Measurements from ENCODE around the gene GBF1. TPM values are rescaled to one million over a fixed set of nuclear protein-coding genes. Genes with fewer than 3 reads are reported as not detected.
"Not testable (repeated sequence)": the region's sequence is repeated elsewhere in the genome, so short reads cannot be mapped to it uniquely, and the experiment has no call there.

The GBF1 gene
- total and polyA plus RNA-seq, 4 donors, result 29.0 to 60.4 (median 47.3) TPM

DNA sequence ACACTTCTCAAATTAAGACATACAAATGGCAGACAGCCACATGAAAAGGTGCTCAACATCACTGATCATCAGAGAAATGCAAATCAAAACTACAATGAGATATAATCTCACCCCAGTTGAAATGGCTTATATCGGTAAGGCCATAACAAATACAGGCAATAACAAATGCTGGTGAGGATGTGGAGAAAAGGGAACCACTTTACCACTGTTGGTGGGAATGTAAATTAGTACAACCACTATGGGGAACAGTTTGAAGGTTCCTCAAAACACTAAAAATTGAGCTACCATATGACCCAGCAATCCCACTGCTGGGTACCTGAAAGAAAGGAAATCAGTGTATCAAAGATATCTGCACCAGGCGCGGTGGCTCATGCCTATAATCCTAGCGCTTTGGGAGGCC lies 31.7 kb upstream of the GBF1 start:
- H3K27me3 ChIP-seq (ENCODE audit: control insufficient read depth, insufficient read depth, low read length); H3K4me3 ChIP-seq (ENCODE audit: low read depth, low read length); DNase-seq (ENCODE audit: low read depth in 4 of 6, low spot score in 6 of 6); H3K4me1 ChIP-seq (ENCODE audit: control insufficient read depth, insufficient read depth, low read length); H3K9me3 ChIP-seq (ENCODE audit: control insufficient read depth, insufficient read depth, low read length); H3K36me3 ChIP-seq (ENCODE audit: control insufficient read depth, insufficient read depth, low read length); H3K27ac ChIP-seq (ENCODE audit: low read depth, low read length): not testable (repeated sequence)
- WGBS (ENCODE audit: insufficient coverage), result no CpG with 5 or more reads among the region's 4 CpGs

GRCh38 chr10:102219370-102219769 lies 26.0 kb upstream of the GBF1 start:
- Histone ChIP-seq H3K27me3 (ENCODE audit: control insufficient read depth, insufficient read depth, low read length) (no peaks in the 10 kb centered on the region), H3K4me3 (ENCODE audit: low read depth, low read length) (no peak overlapping the region), H3K27ac (ENCODE audit: low read depth, low read length) (no peak overlapping the region), H3K36me3 (ENCODE audit: control insufficient read depth, insufficient read depth, low read length) (no peaks in the 10 kb centered on the region), H3K9me3 (ENCODE audit: control insufficient read depth, insufficient read depth, low read length) (no peaks in the 10 kb centered on the region), H3K4me1 (ENCODE audit: control insufficient read depth, insufficient read depth, low read length) (no peaks in the 10 kb centered on the region)
- no peak for DNase-seq (ENCODE audit: low read depth in 4 of 6, low spot score in 6 of 6)
- 74% methylated on average over 2 of the region's 5 CpGs for WGBS (ENCODE audit: insufficient coverage)

DNA sequence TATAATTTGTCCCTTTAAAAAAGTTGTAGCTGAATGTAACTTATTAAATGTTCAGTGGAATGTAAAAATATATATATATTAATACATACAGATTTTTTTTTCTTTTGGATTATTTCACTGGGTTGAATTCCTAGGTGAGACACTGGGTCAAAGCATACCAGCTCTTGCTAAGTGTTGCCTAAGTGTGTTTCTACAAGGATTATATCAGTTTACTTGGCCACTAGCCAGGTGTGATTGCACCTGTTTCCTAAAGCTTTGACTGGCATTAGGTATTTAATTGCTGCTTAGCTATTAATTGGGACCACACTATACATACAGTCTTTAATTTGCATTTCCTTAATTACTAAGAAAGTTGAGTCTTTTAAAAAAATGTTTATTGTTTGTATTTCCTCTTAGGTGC lies 24.7 kb upstream of the GBF1 start:
- no peak for DNase-seq (ENCODE audit: low read depth in 4 of 6, low spot score in 6 of 6)
- H3K27me3 ChIP-seq (ENCODE audit: control insufficient read depth, insufficient read depth, low read length), result no peaks in the 10 kb centered on the region
- no peak overlapping the region for H3K4me3 ChIP-seq (ENCODE audit: low read depth, low read length)
- peaks cover 2% of the 10 kb centered on the region for H3K4me1 ChIP-seq (ENCODE audit: control insufficient read depth, insufficient read depth, low read length)
- H3K9me3 ChIP-seq (ENCODE audit: control insufficient read depth, insufficient read depth, low read length), result no peaks in the 10 kb centered on the region
- H3K36me3 ChIP-seq (ENCODE audit: control insufficient read depth, insufficient read depth, low read length), result no peaks in the 10 kb centered on the region
- H3K27ac ChIP-seq (ENCODE audit: low read depth, low read length), result no peak overlapping the region

GRCh38 chr10:102222797-102223196 lies 22.5 kb upstream of the GBF1 start:
- H3K27me3 ChIP-seq (ENCODE audit: control insufficient read depth, insufficient read depth, low read length), result peaks cover 10% of the 10 kb centered on the region
- 89% methylated on average over 3 of the region's 5 CpGs for WGBS (ENCODE audit: insufficient coverage)
- no peak for DNase-seq (ENCODE audit: low read depth in 4 of 6, low spot score in 6 of 6)
- H3K27ac ChIP-seq (ENCODE audit: low read depth, low read length), result no peak overlapping the region
- H3K4me1 ChIP-seq (ENCODE audit: control insufficient read depth, insufficient read depth, low read length), result peaks cover 15% of the 10 kb centered on the region
- H3K36me3 ChIP-seq (ENCODE audit: control insufficient read depth, insufficient read depth, low read length), result no peaks in the 10 kb centered on the region
- H3K9me3 ChIP-seq (ENCODE audit: control insufficient read depth, insufficient read depth, low read length), result no peaks in the 10 kb centered on the region
- no peak overlapping the region for H3K4me3 ChIP-seq (ENCODE audit: low read depth, low read length)

DNA sequence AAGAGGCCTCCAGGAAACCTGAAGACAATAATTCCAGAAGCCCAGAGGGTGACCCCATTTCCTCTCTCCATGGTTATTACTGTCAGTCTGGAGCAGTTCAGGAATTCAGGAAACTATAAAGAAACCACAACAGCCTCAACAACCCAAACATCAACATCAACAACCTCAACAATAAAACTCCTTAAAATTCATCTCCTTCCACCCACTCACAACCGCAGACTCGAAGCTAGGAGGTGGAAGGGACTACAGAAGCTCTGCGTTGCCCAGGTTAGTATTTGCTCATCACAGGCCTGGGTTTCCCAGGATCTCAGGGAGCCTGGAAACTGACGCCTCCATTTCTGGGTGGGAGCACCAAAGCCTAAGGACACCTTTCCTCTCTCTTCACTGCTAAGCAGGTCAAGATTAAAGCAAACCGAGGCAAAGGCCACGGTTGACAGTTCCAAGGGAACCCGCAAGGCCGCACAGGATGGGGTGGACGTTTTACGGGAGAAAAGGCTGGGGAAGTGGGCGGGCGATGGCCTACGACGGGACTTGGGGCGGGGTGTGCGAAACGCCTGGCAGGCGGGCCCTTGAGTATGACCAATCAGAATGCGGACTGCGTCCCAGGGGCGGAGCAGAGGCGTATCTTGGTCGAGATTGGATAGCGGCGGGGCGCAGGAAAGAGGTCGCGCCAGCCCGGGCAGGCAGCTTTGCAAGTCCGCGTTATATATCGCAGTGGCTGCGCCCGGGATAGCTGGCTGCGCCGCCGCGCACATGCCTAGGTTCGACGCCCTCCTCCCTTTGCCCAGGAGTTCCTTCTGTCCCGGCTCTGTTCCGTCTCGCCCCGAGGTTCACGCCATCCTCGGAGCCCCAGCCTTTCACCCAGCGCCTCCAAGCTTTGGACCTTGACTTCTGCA lies 19.4 kb upstream of the GBF1 start, which contains the start of gene ELOVL3:
Gene ELOVL3, plus strand, starts transcription at position 654 of the 896 bp plus-strand sequence. CDS start 250 bp downstream, outside the sequence.
- Histone ChIP-seq H3K27me3 (ENCODE audit: control insufficient read depth, insufficient read depth, low read length) (peaks cover 32% of the 10 kb centered on the region), H3K27ac (ENCODE audit: low read depth, low read length) (peak within 1 kb of the TSS; percentile 79), H3K4me3 (ENCODE audit: low read depth, low read length) (peak within 1 kb of the TSS; percentile 45), H3K4me1 (ENCODE audit: control insufficient read depth, insufficient read depth, low read length) (peaks cover 27% of the 10 kb centered on the region), H3K36me3 (ENCODE audit: control insufficient read depth, insufficient read depth, low read length) (no peaks in the 10 kb centered on the region), H3K9me3 (ENCODE audit: control insufficient read depth, insufficient read depth, low read length) (no peaks in the 10 kb centered on the region)
- peak; percentile 68 to 98 (median 83) for DNase-seq (ENCODE audit: low read depth in 4 of 6, low spot score in 6 of 6)
- WGBS (ENCODE audit: insufficient coverage), result 6% methylated on average over 46 of the region's 47 CpGs

DNA sequence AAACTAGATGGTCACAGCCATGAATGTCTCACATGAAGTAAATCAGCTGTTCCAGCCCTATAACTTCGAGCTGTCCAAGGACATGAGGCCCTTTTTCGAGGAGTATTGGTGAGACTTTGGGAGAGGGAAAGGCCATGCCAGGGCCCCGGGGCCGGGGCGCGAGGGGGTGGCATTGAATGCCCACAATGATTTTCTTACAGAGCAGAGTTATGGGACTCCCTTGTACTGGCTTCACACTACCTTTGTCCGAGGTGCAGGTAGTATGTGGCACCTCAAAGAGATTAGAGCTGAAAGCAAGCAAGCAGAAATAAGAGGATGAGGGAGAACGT lies 18.8 kb upstream of the GBF1 start:
- Histone ChIP-seq H3K36me3 (ENCODE audit: control insufficient read depth, insufficient read depth, low read length) (no peaks in the 10 kb centered on the region), H3K9me3 (ENCODE audit: control insufficient read depth, insufficient read depth, low read length) (no peaks in the 10 kb centered on the region), H3K4me1 (ENCODE audit: control insufficient read depth, insufficient read depth, low read length) (peaks cover 33% of the 10 kb centered on the region), H3K27me3 (ENCODE audit: control insufficient read depth, insufficient read depth, low read length) (peaks cover 39% of the 10 kb centered on the region), H3K27ac (ENCODE audit: low read depth, low read length) (no peak overlapping the region), H3K4me3 (ENCODE audit: low read depth, low read length) (peak overlapping the region; percentile 45)
- DNase-seq (ENCODE audit: low read depth in 4 of 6, low spot score in 6 of 6), result no peak
- 64% methylated on average over 3 of the region's 8 CpGs for WGBS (ENCODE audit: insufficient coverage)

DNA sequence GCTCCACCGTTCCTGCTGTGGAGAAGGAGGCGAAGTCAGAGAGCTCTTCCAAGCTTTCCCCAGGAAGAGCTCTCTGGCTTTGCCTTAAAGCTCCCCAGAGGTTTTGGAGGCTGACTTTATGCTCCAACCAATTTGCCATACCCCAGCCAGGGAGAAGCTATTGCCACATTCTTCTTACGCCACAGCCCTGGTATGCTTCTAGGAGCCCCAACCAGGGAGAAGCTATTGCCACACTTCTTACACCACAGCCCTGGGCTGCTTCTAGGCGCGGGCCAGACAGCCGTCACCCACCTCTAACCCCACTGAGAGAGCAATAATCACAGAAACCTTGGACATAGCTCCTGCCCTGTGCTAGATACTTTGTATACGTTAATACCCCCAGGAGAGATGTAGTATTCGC lies 18.3 kb upstream of the GBF1 start:
- Histone ChIP-seq H3K27me3 (ENCODE audit: control insufficient read depth, insufficient read depth, low read length) (peaks cover 44% of the 10 kb centered on the region), H3K9me3 (ENCODE audit: control insufficient read depth, insufficient read depth, low read length) (no peaks in the 10 kb centered on the region), H3K4me1 (ENCODE audit: control insufficient read depth, insufficient read depth, low read length) (peaks cover 39% of the 10 kb centered on the region), H3K27ac (ENCODE audit: low read depth, low read length) (no peak overlapping the region), H3K36me3 (ENCODE audit: control insufficient read depth, insufficient read depth, low read length) (no peaks in the 10 kb centered on the region), H3K4me3 (ENCODE audit: low read depth, low read length) (no peak overlapping the region)
- no peak for DNase-seq (ENCODE audit: low read depth in 4 of 6, low spot score in 6 of 6)
- WGBS (ENCODE audit: insufficient coverage), result 81% methylated on average over 8 of the region's 8 CpGs

DNA sequence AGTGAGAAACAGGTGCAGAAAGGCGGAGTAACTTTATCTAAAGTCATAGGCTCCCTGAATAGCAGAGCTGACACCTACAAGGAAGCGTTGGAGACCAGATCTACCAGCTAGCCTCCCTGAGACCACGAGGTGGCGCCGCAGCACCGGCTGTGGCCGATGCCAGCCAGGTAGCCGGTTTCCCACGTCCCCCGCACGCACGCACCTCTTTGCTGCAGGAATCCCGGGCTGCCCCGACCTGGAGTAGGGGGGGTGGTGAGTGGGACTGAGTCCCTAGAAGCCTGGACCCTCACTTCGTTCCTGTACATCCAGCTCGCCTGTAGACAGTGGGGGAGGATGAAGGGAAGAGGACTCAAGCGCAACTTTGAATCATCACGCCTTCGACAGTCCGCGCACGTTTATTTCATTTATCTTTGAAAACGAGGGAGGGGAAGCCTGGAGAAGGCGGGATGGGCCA lies 15.5 kb upstream of the GBF1 start:
- H3K4me3 ChIP-seq (ENCODE audit: low read depth, low read length), result peak overlapping the region; percentile 24
- WGBS (ENCODE audit: insufficient coverage), result under 1% methylated on average over 23 of the region's 24 CpGs
- H3K27me3 ChIP-seq (ENCODE audit: control insufficient read depth, insufficient read depth, low read length), result peaks cover 64% of the 10 kb centered on the region
- no peaks in the 10 kb centered on the region for H3K36me3 ChIP-seq (ENCODE audit: control insufficient read depth, insufficient read depth, low read length)
- no peak overlapping the region for H3K27ac ChIP-seq (ENCODE audit: low read depth, low read length)
- no peaks in the 10 kb centered on the region for H3K9me3 ChIP-seq (ENCODE audit: control insufficient read depth, insufficient read depth, low read length)
- DNase-seq (ENCODE audit: low read depth in 4 of 6, low spot score in 6 of 6), result peak in 5 of 6 donors; percentile 52 to 94 (median 72)
- H3K4me1 ChIP-seq (ENCODE audit: control insufficient read depth, insufficient read depth, low read length), result peaks cover 39% of the 10 kb centered on the region

DNA sequence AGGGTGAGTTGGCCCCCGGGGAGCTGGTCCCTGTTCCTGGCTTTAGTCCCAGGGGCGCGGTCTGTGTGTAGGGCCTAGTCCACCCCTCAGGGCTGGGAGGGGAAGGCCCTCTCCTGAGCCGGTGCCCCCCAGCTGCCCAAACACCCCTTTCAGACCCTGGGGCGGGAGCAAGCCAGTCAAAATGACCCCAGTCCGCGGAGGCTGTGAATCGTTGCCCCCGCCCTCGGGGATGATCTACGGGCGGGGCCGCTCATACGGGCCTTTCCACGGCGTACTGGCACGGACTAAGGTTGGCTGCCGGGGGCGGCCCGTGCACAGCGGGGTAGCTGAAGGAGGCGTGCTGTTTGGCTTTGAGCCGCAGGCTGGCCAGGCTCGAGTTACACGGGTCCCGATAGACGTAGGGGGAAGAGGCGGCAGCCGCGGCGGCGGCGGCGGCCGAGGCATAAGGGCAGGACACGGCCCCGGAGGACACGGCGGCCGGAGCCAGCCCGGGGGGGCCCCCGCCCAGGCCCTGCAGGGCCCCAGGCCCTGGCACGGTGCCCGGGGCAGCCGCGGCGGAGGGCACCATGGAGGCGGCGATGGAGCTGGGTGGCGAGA lies 15.0 kb upstream of the GBF1 start:
- H3K36me3 ChIP-seq (ENCODE audit: control insufficient read depth, insufficient read depth, low read length), result no peaks in the 10 kb centered on the region
- H3K27me3 ChIP-seq (ENCODE audit: control insufficient read depth, insufficient read depth, low read length), result peaks cover 67% of the 10 kb centered on the region
- H3K4me1 ChIP-seq (ENCODE audit: control insufficient read depth, insufficient read depth, low read length), result peaks cover 39% of the 10 kb centered on the region
- H3K27ac ChIP-seq (ENCODE audit: low read depth, low read length), result no peak overlapping the region
- no peaks in the 10 kb centered on the region for H3K9me3 ChIP-seq (ENCODE audit: control insufficient read depth, insufficient read depth, low read length)
- under 1% methylated on average over 47 of the region's 50 CpGs for WGBS (ENCODE audit: insufficient coverage)
- peak overlapping the region; percentile 24 for H3K4me3 ChIP-seq (ENCODE audit: low read depth, low read length)
- DNase-seq (ENCODE audit: low read depth in 4 of 6, low spot score in 6 of 6), result peak in 2 of 6 donors; percentile 54 to 67

Measured in spinal cord (tissue), 10 donors.